Esophagus squamous epithelium (tissue), 4 donors: ENCODE results near the gene CRTC3.

ENCODE experiments used
- CTCF ChIP-seq, 6 experiments: fragments of 450-650 bp in 4 of 6; fragments of 200-600 bp in 2 of 6; sonication (generic) in 2 of 6; IDR thresholded peaks; one replicate each; pipeline ENCODE4 v1.5.1; 2016 to 2019; ENCODE audit warnings: antibody characterized with exemption in 6 of 6, mild to moderate bottlenecking in 4 of 6, moderate library complexity in 4 of 6
- POLR2A ChIP-seq, 4 donors: fragments of 450-650 bp; IDR thresholded peaks; one replicate each; pipeline ENCODE4 v1.6.1; 2017; ENCODE audit warnings: antibody characterized with exemption in 4 of 4, mild to moderate bottlenecking in 4 of 4, moderate library complexity in 3 of 4

- TF ChIP-seq CTCF (IDR thresholded peaks at IDR 0.05) (no peak), POLR2A (IDR thresholded peaks at IDR 0.05) (no peak)
Measured at GRCh38 chr15:90633360-90633759, 103.6 kb downstream of the CRTC3 start.
